HCT116 (cell line): ENCODE results near the gene ACP2. TPM values are rescaled to one million over a fixed set of nuclear protein-coding genes. Genes with fewer than 3 reads are reported as not detected.

Source experiments
- ATAC-seq: fragments of 200-7000 bp; cut with Tn5 transposase; 2 replicates; pipeline ENCODE4 v1.9.1; 2020; ENCODE audit warnings: mild to moderate bottlenecking, moderate library complexity
- BruUV-seq: library from RNA; stranded (reverse); fragments of 400-500 nt; replicated peaks from 2 replicates; lab custom pipeline; 2021; lab: Mats Ljungman, UMichigan
- CTCF ChIA-PET: fragments of 300-600 bp; sonication (Branson Sonifier 250); formaldehyde crosslinking; loops from one replicate; lab custom pipeline; 2021; ENCODE audit warnings: antibody characterized with exemption; lab: Charles Lee
- POLR2A ChIA-PET: fragments of 300-600, 350-600 bp; sonication (Branson Sonifier 250); formaldehyde crosslinking; loops from one replicate; lab custom pipeline; 2021; ENCODE audit warnings: antibody characterized with exemption; lab: Charles Lee
- RAD21 ChIA-PET, 2 experiments: fragments of 300-600 bp; sonication (Branson Sonifier 250); formaldehyde crosslinking; loops; one replicate each; lab custom pipeline; 2023; ENCODE audit warnings: low total read pairs in 2 of 2; ENCODE audit not compliant: uncharacterized antibody in 2 of 2, unreplicated experiment in 2 of 2, low non-redundant PET in 1 of 2; lab: Charles Lee
- DNase-seq: peaks from one replicate; pipeline ENCODE4 v3.0.0-alpha.2; 2010; ENCODE audit warnings: low read depth, low spot score
- H2AFZ ChIP-seq: fragments of 200-600 bp; shearing (Covaris generic), sonication (generic); 2 replicates; pipeline ENCODE4 v1.6.1; 2017; ENCODE audit warnings: low read depth, mixed run types, mixed read lengths, antibody characterized with exemption, low read length; ENCODE audit not compliant: poor library complexity, severe bottlenecking
- H3K27ac ChIP-seq: 2 replicates; pipeline ENCODE4 v1.5.1; 2012; ENCODE audit warnings: low read depth, low read length
- H3K27me3 ChIP-seq: fragments of 200-600 bp; sonication (generic); 2 replicates; pipeline ENCODE4 v1.6.1; 2016; ENCODE audit warnings: mixed run types, low read length, mixed read lengths; ENCODE audit not compliant: insufficient read depth
- H3K36me3 ChIP-seq, 2 experiments: fragments of 200-500 bp in 1 of 2; fragments of 200-600 bp in 1 of 2; sonication (Bioruptor generic) in 1 of 2; sonication (generic) in 1 of 2; 2 replicates each; pipeline versions ENCODE4 v1.5.1 to v1.6.1; 2014 to 2016; ENCODE audit warnings: low read length in 2 of 2, inconsistent platforms in 1 of 2, mixed read lengths in 1 of 2, mixed run types in 1 of 2; ENCODE audit not compliant: insufficient read depth in 2 of 2, control insufficient read depth in 1 of 2
- H3K4me1 ChIP-seq, 2 experiments: fragments of 200-600 bp in 1 of 2; sonication (generic) in 1 of 2; 2 replicates each; pipeline versions ENCODE4 v1.5.1 to v1.6.1; 2012 to 2017; ENCODE audit warnings: low read length in 2 of 2, inconsistent platforms in 1 of 2, mild to moderate bottlenecking in 1 of 2, mixed read lengths in 1 of 2, mixed run types in 1 of 2, moderate library complexity in 1 of 2; ENCODE audit not compliant: insufficient read depth in 2 of 2, control insufficient read depth in 1 of 2
- H3K4me2 ChIP-seq: fragments of 200-600 bp; sonication (generic); 2 replicates; pipeline ENCODE4 v1.6.1; 2017; ENCODE audit warnings: mixed run types, low read length, mixed read lengths
- H3K4me3 ChIP-seq, 2 experiments: fragments of 200-600 bp in 1 of 2; sonication (generic) in 1 of 2; replicated peaks in 1 of 2; 2 replicates each; pipeline ENCODE4 v1.5.1; 2011 to 2016; ENCODE audit warnings: low read length in 2 of 2, control low read depth in 1 of 2, low read depth in 1 of 2, mild to moderate bottlenecking in 1 of 2, mixed read lengths in 1 of 2, mixed run types in 1 of 2
- H3K79me2 ChIP-seq: fragments of 200-600 bp; sonication (generic); 2 replicates; pipeline ENCODE4 v1.6.1; 2017; ENCODE audit warnings: mild to moderate bottlenecking, mixed run types, low read length, moderate library complexity, mixed read lengths; ENCODE audit not compliant: insufficient read depth
- H3K9ac ChIP-seq: fragments of 200-600 bp; sonication (generic); 2 replicates; pipeline ENCODE4 v1.6.1; 2016; ENCODE audit warnings: low read length, mixed read lengths
- H3K9me2 ChIP-seq: fragments of 200-600 bp; sonication (generic), shearing (Covaris generic); 2 replicates; pipeline ENCODE4 v1.6.1; 2017; ENCODE audit warnings: mixed run types, mild to moderate bottlenecking, moderate library complexity; ENCODE audit not compliant: insufficient read depth
- H3K9me3 ChIP-seq, 2 experiments: fragments of 200-500 bp in 1 of 2; fragments of 200-600 bp in 1 of 2; sonication (Bioruptor generic) in 1 of 2; sonication (generic) in 1 of 2; 2 replicates each; pipeline ENCODE4 v1.6.1; 2014 to 2017; ENCODE audit warnings: low read length in 2 of 2, mixed read lengths in 2 of 2, inconsistent platforms in 1 of 2, low read depth in 1 of 2, mild to moderate bottlenecking in 1 of 2, mixed run types in 1 of 2, moderate library complexity in 1 of 2; ENCODE audit not compliant: control insufficient read depth in 1 of 2, insufficient read depth in 1 of 2
- H4K20me1 ChIP-seq: fragments of 200-600 bp; sonication (generic), shearing (Covaris generic); 2 replicates; pipeline ENCODE4 v1.6.1; 2017; ENCODE audit warnings: mixed run types, mild to moderate bottlenecking, moderate library complexity; ENCODE audit not compliant: insufficient read depth
- CBX3 ChIP-seq: IDR thresholded peaks from 2 replicates; pipeline ENCODE4 v1.6.1; 2012; ENCODE audit warnings: low read depth
- CEBPB ChIP-seq: IDR thresholded peaks from 2 replicates; pipeline ENCODE4 v1.6.1; 2012; ENCODE audit warnings: low read depth
- EGR1 ChIP-seq: IDR thresholded peaks from 2 replicates; pipeline ENCODE4 v1.6.1; 2012; ENCODE audit warnings: low read depth
- ELF1 ChIP-seq: IDR thresholded peaks from 2 replicates; pipeline ENCODE4 v1.6.1; 2012; ENCODE audit warnings: low read depth, borderline replicate concordance
- EZH2phosphoT487 ChIP-seq: fragments of 200-600 bp; IDR thresholded peaks from 2 replicates; pipeline ENCODE4 v1.6.1; 2018; ENCODE audit warnings: antibody characterized with exemption, borderline replicate concordance
- FOSL1 ChIP-seq: IDR thresholded peaks from 2 replicates; pipeline ENCODE4 v1.6.1; 2012; ENCODE audit warnings: low read depth
- JUND ChIP-seq: IDR thresholded peaks from 2 replicates; pipeline ENCODE4 v1.6.1; 2012
- MAX ChIP-seq: IDR thresholded peaks from 2 replicates; pipeline ENCODE4 v1.6.1; 2012
- POLR2A ChIP-seq: IDR thresholded peaks from 2 replicates; pipeline ENCODE4 v1.7.0; 2011; ENCODE audit warnings: borderline replicate concordance; ENCODE audit not compliant: insufficient read depth, insufficient read length; ENCODE audit errors: extremely low read depth
- POLR2AphosphoS5 ChIP-seq: IDR thresholded peaks from 2 replicates; pipeline ENCODE4 v1.6.1; 2011; ENCODE audit warnings: mild to moderate bottlenecking, low read depth, low read length, moderate library complexity
- RAD21 ChIP-seq: IDR thresholded peaks from 2 replicates; pipeline ENCODE4 v1.6.1; 2012; ENCODE audit warnings: low read depth, mild to moderate bottlenecking
- REST ChIP-seq: IDR thresholded peaks from 2 replicates; pipeline ENCODE4 v1.6.1; 2012; ENCODE audit warnings: low read depth
- SIN3A ChIP-seq: IDR thresholded peaks from 2 replicates; pipeline ENCODE4 v1.6.1; 2012; ENCODE audit warnings: low read depth
- TCF7L2 ChIP-seq: IDR thresholded peaks from 2 replicates; pipeline ENCODE4 v1.7.0; 2011; ENCODE audit warnings: borderline replicate concordance, inconsistent platforms; ENCODE audit not compliant: insufficient read depth, insufficient read length; ENCODE audit errors: extremely low read depth
- YY1 ChIP-seq: IDR thresholded peaks from 2 replicates; pipeline ENCODE4 v1.6.1; 2011; ENCODE audit warnings: low read length, low read depth, moderate library complexity, mild to moderate bottlenecking; ENCODE audit not compliant: insufficient replicate concordance; ENCODE audit errors: extremely low read depth
- ZBTB33 ChIP-seq: IDR thresholded peaks from 2 replicates; pipeline ENCODE4 v1.6.1; 2011; ENCODE audit warnings: mild to moderate bottlenecking, low read length, moderate library complexity; ENCODE audit not compliant: insufficient replicate concordance; ENCODE audit errors: extremely low read depth
- ZFX ChIP-seq: fragments of 450-650 bp; IDR thresholded peaks from 2 replicates; pipeline ENCODE4 v1.6.1; 2017
- ZNF274 ChIP-seq: fragments of 200-500 bp; sonication (Bioruptor generic); IDR thresholded peaks from 2 replicates; pipeline ENCODE4 v1.6.1; 2014; ENCODE audit warnings: mild to moderate bottlenecking, low read depth, low read length, inconsistent platforms
- intact Hi-C: fragments of 100-400 bp; cut with micrococcal nuclease; formaldehyde crosslinking; loops from 2 replicates; pipeline ENCODE4 v1.10.0; 2022
- total RNA-seq: library from RNA; stranded (reverse); gene quantifications from one replicate; pipeline ENCODE4 v1.2.1, GENCODE V29; 2021; ENCODE audit not compliant: unreplicated experiment
- TF ChIP-seq, protein P1 (sequence below), 3 experiments: fragments of 200-600 bp in 1 of 3; sonication (generic) in 1 of 3; IDR thresholded peaks in 2 of 3; conservative IDR thresholded peaks in 1 of 3; 2 replicates each; pipeline ENCODE4 v1.5.1; 2012 to 2017; ENCODE audit warnings: low read depth in 2 of 3, low read length in 2 of 3, antibody characterized with exemption in 1 of 3, borderline replicate concordance in 1 of 3, control low read depth in 1 of 3, mild to moderate bottlenecking in 1 of 3, mixed read lengths in 1 of 3, mixed run types in 1 of 3, moderate library complexity in 1 of 3; ENCODE audit not compliant: insufficient read depth in 1 of 3
- TF ChIP-seq, protein P2 (sequence below): IDR thresholded peaks from 2 replicates; pipeline ENCODE4 v1.6.1; 2012

ACP2 gene
- total RNA-seq, 1 experiment from 2014 or later = 21.5 TPM

DNA sequence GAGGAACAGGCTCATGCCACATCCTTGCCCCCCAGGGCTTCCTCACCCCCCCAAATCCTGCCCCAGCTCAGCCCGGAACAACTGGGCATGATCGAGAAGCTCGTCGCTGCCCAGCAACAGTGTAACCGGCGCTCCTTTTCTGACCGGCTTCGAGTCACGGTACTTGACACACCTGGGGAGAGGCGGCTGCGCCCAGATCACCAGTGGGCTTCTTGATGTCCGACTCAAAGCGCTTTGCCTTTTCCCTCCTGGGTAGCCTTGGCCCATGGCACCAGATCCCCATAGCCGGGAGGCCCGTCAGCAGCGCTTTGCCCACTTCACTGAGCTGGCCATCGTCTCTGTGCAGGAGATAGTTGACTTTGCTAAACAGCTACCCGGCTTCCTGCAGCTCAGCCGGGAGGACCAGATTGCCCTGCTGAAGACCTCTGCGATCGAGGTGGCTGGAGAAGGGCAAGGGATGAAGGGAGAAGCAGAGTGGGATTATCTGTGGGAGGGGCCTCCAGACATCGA lies 12.7 kb upstream of the ACP2 start:
- Histone ChIP-seq H3K27me3 (no peaks in the 10 kb centered on the region), H3K4me2 (no peak overlapping the region), H3K9ac (no peak overlapping the region), H3K4me1 (peaks cover 16 to 26% of the 10 kb centered on the region in 2 experiments), H3K9me2 (no peaks in the 10 kb centered on the region), H2AFZ (no peak overlapping the region), H3K36me3 (no peaks in the 10 kb centered on the region), H3K4me3 (no peak overlapping the region), H3K79me2 (no peaks in the 10 kb centered on the region), H3K9me3 (no peaks in the 10 kb centered on the region), H4K20me1 (no peaks in the 10 kb centered on the region), H3K27ac (no peak overlapping the region)
- POLR2A ChIA-PET = interaction anchor here (2.4 kb wide), 1 partner anchor 13 kb away, joined by 7 read pairs; the partner anchor contains the start of gene ACP2
- RAD21 ChIA-PET = no interaction called here
- no peak for ATAC-seq
- DNase-seq = no peak
- TF ChIP-seq REST (no peak), JUND (no peak), POLR2AphosphoS5 (no peak), CEBPB (no peak), ZFX (no peak), POLR2A (no peak), EGR1 (no peak), RAD21 (no peak), YY1 (no peak), MAX (no peak), EZH2phosphoT487 (no peak), ZNF274 (no peak), ELF1 (no peak), FOSL1 (no peak), SIN3A (no peak), ZBTB33 (no peak), CBX3 (no peak), TCF7L2 (no peak)
- TF ChIP-seq, protein P1, sequence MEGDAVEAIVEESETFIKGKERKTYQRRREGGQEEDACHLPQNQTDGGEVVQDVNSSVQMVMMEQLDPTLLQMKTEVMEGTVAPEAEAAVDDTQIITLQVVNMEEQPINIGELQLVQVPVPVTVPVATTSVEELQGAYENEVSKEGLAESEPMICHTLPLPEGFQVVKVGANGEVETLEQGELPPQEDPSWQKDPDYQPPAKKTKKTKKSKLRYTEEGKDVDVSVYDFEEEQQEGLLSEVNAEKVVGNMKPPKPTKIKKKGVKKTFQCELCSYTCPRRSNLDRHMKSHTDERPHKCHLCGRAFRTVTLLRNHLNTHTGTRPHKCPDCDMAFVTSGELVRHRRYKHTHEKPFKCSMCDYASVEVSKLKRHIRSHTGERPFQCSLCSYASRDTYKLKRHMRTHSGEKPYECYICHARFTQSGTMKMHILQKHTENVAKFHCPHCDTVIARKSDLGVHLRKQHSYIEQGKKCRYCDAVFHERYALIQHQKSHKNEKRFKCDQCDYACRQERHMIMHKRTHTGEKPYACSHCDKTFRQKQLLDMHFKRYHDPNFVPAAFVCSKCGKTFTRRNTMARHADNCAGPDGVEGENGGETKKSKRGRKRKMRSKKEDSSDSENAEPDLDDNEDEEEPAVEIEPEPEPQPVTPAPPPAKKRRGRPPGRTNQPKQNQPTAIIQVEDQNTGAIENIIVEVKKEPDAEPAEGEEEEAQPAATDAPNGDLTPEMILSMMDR (IDR thresholded peaks at IDR 0.05 in 2 of 3, conservative IDR thresholded peaks at IDR 0.05 in 1 of 3; ENCODE audit: borderline replicate concordance in 1 of 3, insufficient read depth in 1 of 3, low read depth in 2 of 3, low read length in 2 of 3) = no peak
- TF ChIP-seq, protein P2, sequence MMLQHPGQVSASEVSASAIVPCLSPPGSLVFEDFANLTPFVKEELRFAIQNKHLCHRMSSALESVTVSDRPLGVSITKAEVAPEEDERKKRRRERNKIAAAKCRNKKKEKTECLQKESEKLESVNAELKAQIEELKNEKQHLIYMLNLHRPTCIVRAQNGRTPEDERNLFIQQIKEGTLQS = no peak
- intact Hi-C loops = no loop called here
- BruUV-seq = no TSS peak
- CTCF ChIA-PET = no interaction called here
